ENCODE measurements around the gene DOCK4. TPM values are rescaled to one million over a fixed set of nuclear protein-coding genes. Genes with fewer than 3 reads are reported as not detected.

The DOCK4 gene
- total RNA-seq, 1 experiment from 2014 or later, result 31.4 TPM

DNA sequence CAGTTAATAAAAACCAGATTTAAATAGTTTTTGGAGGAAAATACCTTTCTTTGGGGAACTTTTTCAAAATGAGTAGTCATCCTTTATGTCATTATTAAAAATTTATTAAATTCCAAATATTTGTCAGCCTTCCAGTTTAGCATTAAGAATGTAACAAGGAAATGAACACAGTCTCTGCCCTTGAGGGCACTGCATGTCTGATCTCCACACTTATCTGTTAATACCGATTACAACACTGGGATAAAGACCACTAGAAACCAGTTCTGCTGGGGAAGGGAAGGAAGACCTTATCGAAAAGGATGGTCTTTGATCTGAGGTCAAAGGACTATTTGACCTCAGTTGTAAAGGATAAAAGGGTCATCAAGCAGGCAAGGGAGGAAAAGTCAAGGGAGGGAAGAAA is 320.0 kb downstream of the DOCK4 start:
- H3K4me3 Mint-ChIP-seq (ENCODE audit: unreplicated experiment), result no peak overlapping the region
- no peaks in the 10 kb centered on the region for H3K27me3 Mint-ChIP-seq (ENCODE audit: insufficient read depth, unreplicated experiment)
- peaks cover under 1% of the 10 kb centered on the region for H3K36me3 Mint-ChIP-seq (ENCODE audit: insufficient read depth, unreplicated experiment)
- ChIA-PET CTCF (no interaction called here), POLR2A (interaction anchor here (0.7 kb wide), 1 partner anchor 13 kb away, joined by 3 read pairs; no protein-coding TSS in a partner anchor)
- H3K4me1 Mint-ChIP-seq (ENCODE audit: insufficient read depth, unreplicated experiment), result no peaks in the 10 kb centered on the region
- H3K9me3 Mint-ChIP-seq (ENCODE audit: unreplicated experiment), result peaks cover 3% of the 10 kb centered on the region
- BruUV-seq (replicated peaks), result no TSS peak
- TF ChIP-seq, protein P1, sequence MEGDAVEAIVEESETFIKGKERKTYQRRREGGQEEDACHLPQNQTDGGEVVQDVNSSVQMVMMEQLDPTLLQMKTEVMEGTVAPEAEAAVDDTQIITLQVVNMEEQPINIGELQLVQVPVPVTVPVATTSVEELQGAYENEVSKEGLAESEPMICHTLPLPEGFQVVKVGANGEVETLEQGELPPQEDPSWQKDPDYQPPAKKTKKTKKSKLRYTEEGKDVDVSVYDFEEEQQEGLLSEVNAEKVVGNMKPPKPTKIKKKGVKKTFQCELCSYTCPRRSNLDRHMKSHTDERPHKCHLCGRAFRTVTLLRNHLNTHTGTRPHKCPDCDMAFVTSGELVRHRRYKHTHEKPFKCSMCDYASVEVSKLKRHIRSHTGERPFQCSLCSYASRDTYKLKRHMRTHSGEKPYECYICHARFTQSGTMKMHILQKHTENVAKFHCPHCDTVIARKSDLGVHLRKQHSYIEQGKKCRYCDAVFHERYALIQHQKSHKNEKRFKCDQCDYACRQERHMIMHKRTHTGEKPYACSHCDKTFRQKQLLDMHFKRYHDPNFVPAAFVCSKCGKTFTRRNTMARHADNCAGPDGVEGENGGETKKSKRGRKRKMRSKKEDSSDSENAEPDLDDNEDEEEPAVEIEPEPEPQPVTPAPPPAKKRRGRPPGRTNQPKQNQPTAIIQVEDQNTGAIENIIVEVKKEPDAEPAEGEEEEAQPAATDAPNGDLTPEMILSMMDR (IDR thresholded peaks at IDR 0.05; ENCODE audit: unreplicated experiment), result no peak
- no peak overlapping the region for H3K27ac Mint-ChIP-seq (ENCODE audit: low read depth, unreplicated experiment)
- intact Hi-C loops (cut with micrococcal nuclease), result no loop called here
- DNase-seq (ENCODE audit: unreplicated experiment), result no peak

DNA sequence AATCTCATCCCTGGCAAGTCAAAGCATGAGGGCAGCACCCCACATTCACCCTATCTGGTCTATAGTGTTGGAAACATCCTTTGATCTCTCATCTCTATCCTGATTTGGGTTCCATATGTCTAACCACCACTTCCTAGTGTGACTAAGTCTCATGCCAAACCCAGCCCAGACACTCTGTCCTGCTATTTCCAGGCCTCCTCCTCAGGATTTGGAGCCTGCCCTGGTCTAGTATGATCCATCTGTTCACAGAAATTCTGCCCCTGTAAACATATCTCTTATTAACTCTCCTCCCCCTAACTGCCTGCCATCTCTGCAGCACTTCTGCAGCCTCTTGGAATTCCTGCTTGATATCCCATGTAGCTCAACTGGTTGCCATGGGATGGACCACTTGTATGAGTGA is 323.0 kb downstream of the DOCK4 start:
- no peak for DNase-seq (ENCODE audit: unreplicated experiment)
- intact Hi-C loops (cut with micrococcal nuclease), result no loop called here
- Mint-ChIP-seq H3K4me1 (ENCODE audit: insufficient read depth, unreplicated experiment) (no peaks in the 10 kb centered on the region), H3K27ac (ENCODE audit: low read depth, unreplicated experiment) (no peak overlapping the region), H3K9me3 (ENCODE audit: unreplicated experiment) (peaks cover 12% of the 10 kb centered on the region), H3K36me3 (ENCODE audit: insufficient read depth, unreplicated experiment) (no peaks in the 10 kb centered on the region), H3K4me3 (ENCODE audit: unreplicated experiment) (no peak overlapping the region), H3K27me3 (ENCODE audit: insufficient read depth, unreplicated experiment) (no peaks in the 10 kb centered on the region)
- TF ChIP-seq, protein P1 (IDR thresholded peaks at IDR 0.05; ENCODE audit: unreplicated experiment), result no peak
- POLR2A ChIA-PET, result no interaction called here
- CTCF ChIA-PET, result interaction anchor here (1.4 to 1.9 kb wide), 2 partner anchors 10 to 28 kb away, joined by 4 to 6 read pairs; no protein-coding TSS in a partner anchor
- no TSS peak for BruUV-seq (replicated peaks)

DNA sequence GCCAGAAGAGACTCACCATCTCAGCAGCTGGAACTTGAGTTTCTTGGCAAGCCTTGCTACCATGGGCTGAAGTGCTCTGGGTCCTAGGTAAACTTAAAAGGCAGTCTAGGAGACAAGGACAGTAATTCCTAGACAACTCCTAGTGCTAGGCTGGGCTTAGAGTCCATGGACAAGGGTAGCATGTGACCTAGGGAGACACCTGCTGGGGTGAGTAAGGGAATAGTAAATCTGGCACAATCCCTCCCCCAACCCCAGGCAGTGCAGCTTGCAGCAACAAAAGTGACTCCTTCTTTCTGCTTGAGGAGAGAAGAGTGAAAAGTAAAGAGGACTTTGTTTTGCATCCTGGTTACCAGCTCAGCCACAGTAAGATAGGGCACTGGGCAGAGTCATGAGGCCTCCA is 327.4 kb downstream of the DOCK4 start:
- no TSS peak for BruUV-seq (replicated peaks)
- TF ChIP-seq, protein P1 (IDR thresholded peaks at IDR 0.05; ENCODE audit: unreplicated experiment), result no peak
- Mint-ChIP-seq H3K27ac (ENCODE audit: low read depth, unreplicated experiment) (no peak overlapping the region), H3K9me3 (ENCODE audit: unreplicated experiment) (peaks cover 12% of the 10 kb centered on the region), H3K27me3 (ENCODE audit: insufficient read depth, unreplicated experiment) (no peaks in the 10 kb centered on the region), H3K36me3 (ENCODE audit: insufficient read depth, unreplicated experiment) (peaks cover 5% of the 10 kb centered on the region), H3K4me1 (ENCODE audit: insufficient read depth, unreplicated experiment) (no peaks in the 10 kb centered on the region), H3K4me3 (ENCODE audit: unreplicated experiment) (no peak overlapping the region)
- CTCF ChIA-PET, result interaction anchor here (1.1 to 1.7 kb wide), 2 partner anchors 23 to 124 kb away, joined by 3 to 6 read pairs; no protein-coding TSS in a partner anchor
- no peak for DNase-seq (ENCODE audit: unreplicated experiment)
- intact Hi-C loops (cut with micrococcal nuclease), result no loop called here
- POLR2A ChIA-PET, result no interaction called here

- Mint-ChIP-seq H3K36me3 (ENCODE audit: insufficient read depth, unreplicated experiment) (peaks cover 5% of the 10 kb centered on the region), H3K27ac (ENCODE audit: low read depth, unreplicated experiment) (no peak overlapping the region), H3K4me1 (ENCODE audit: insufficient read depth, unreplicated experiment) (no peaks in the 10 kb centered on the region), H3K9me3 (ENCODE audit: unreplicated experiment) (peaks cover 12% of the 10 kb centered on the region), H3K4me3 (ENCODE audit: unreplicated experiment) (no peak overlapping the region), H3K27me3 (ENCODE audit: insufficient read depth, unreplicated experiment) (no peaks in the 10 kb centered on the region)
- ChIA-PET CTCF (interaction anchor here (0.6 kb wide), 2 partner anchors 11 to 22 kb away, joined by 3 read pairs; no protein-coding TSS in a partner anchor), POLR2A (no interaction called here)
- intact Hi-C loops (cut with micrococcal nuclease), result no loop called here
- BruUV-seq (replicated peaks), result no TSS peak
- TF ChIP-seq, protein P1 (IDR thresholded peaks at IDR 0.05; ENCODE audit: unreplicated experiment), result no peak
- no peak for DNase-seq (ENCODE audit: unreplicated experiment)
Observed at GRCh38 chr7:111877931-111878330, 328.3 kb downstream of the DOCK4 start.

Data from MCF 10A (cell line).